Activated CD4-positive, alpha-beta T cell treated with anti-CD3 and anti-CD28 coated beads for 48 hours (primary cell): ENCODE results near the gene JPH2.

Experiments used
- DNase-seq: peaks from one replicate; pipeline ENCODE4 v3.0.0-alpha.2; 2020

Gene JPH2

GRCh38 chr20:44073011-44073674, 113.8 kb downstream of the JPH2 start:
- DNase-seq = no peak

DNA sequence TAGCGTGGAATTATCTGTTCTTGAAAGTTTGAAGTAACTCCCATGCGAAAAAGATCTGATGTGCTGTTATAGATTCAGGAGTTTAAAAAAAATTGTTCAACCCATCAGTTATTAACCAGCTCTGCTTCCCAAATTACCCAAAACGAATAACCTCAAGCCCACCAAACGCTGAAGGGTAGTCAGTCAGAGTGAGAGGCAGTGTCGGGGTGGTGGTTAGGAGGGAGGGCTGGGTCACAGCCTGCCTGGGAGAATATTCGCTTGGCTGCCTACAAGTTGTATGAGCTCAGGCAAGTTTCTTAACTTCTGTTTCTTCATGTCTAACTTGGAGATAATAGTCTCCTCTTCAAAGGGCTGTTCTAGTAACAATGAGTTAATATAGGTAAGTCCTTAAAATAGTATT, 114.6 kb downstream of the JPH2 start:
- no peak for DNase-seq

GRCh38 chr20:44071526-44072111, 115.4 kb downstream of the JPH2 start:
- DNase-seq = no peak

- DNase-seq = no peak
Measured at GRCh38 chr20:44071057-44071456, 115.9 kb downstream of the JPH2 start.

DNA sequence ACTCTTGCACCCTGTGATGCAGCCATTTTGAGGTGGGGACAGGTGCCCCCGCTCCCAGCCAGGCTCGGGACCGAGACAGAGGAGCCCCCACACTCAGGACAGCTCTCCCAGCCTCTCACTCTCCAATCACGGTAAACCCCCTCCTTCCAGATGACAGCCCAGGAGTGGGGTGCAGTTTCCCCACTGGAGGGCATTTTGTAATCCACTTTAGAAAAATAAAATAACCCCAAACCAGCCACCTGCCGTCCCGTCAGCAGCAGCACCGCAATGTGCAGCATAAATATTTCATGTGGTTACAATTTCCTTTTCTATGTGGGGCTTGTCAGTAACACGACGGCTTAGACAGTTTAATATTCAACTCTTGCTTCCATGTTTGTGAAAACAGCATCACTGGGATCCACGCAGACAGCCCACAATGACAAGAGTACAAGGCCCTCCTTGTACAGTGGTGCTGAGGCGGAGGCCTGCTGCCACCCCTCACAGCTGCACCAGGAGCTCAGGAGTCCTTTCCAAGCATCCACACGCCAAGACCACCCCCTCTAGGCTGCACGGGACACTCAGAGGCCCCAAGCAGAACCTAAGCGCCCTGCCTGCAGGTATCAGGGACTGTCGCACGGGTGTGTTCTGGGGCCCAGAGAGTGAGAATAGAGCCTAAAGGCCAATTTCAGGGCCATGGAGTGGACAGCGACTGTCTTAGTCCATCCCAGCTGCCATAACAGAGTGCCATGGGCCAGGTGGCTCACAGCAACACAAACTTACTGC, 116.7 kb downstream of the JPH2 start:
- DNase-seq = peak; percentile 18

GRCh38 chr20:44069203-44070011, 117.6 kb downstream of the JPH2 start:
- peak; percentile 62 for DNase-seq

- DNase-seq = no peak
Measured at GRCh38 chr20:44068316-44069201, 118.4 kb downstream of the JPH2 start.

DNA sequence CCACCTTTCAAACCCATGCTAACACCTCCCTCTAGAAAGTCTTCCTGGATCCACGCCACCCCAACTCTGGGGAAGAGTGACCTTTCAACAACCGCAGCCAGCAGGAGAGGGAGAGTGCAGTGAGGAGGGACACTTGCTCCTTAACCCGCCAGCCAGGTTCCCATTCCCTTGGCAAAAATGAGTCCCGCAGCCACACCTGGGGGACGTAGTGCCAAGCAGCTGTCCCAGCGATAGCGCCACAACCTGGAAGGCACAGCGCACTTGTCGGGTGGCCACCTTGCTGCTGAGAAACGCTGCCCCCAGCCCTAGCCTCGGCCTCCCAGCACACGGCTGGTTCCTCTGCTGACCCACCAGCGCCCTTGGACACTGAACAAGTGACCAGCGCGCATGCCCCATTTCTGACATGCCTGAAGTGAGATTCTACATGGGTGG, 119.3 kb downstream of the JPH2 start:
- DNase-seq = no peak

GRCh38 chr20:44066645-44067606, 120.1 kb downstream of the JPH2 start:
- no peak for DNase-seq

GRCh38 chr20:44065401-44066340, 121.3 kb downstream of the JPH2 start:
- no peak for DNase-seq

GRCh38 chr20:44064501-44065400, 122.2 kb downstream of the JPH2 start:
- no peak for DNase-seq
